Raji (cell line): ENCODE results near the gene GRHL1.

Experiments used
- POLR2A ChIP-seq: IDR thresholded peaks from 2 replicates; pipeline ENCODE4 v1.6.1; 2011; ENCODE audit warnings: low read depth, low read length, control low read depth; ENCODE audit not compliant: insufficient read depth

Gene GRHL1

GRCh38 chr2:10019174-10019573 is 67.7 kb downstream of the GRHL1 start:
- TF ChIP-seq POLR2A, result no peak

- no peak for TF ChIP-seq POLR2A
These were observed 68.3 kb downstream of the GRHL1 start for GRCh38 chr2:10019602-10020400.

- TF ChIP-seq POLR2A, result no peak
These were observed 70.5 kb downstream of the GRHL1 start for GRCh38 chr2:10022041-10022421.

GRCh38 chr2:10022445-10022844 is 71.0 kb downstream of the GRHL1 start:
- no peak for TF ChIP-seq POLR2A

GRCh38 chr2:10022966-10023662 is 71.6 kb downstream of the GRHL1 start:
- TF ChIP-seq POLR2A, result no peak

GRCh38 chr2:10026940-10027569 is 75.6 kb downstream of the GRHL1 start:
- no peak for TF ChIP-seq POLR2A

- TF ChIP-seq POLR2A, result no peak
These were observed 76.3 kb downstream of the GRHL1 start for GRCh38 chr2:10027660-10028330.

GRCh38 chr2:10028407-10028987 is 77.0 kb downstream of the GRHL1 start:
- TF ChIP-seq POLR2A, result no peak

GRCh38 chr2:10028988-10029874 is 77.7 kb downstream of the GRHL1 start:
- no peak for TF ChIP-seq POLR2A

GRCh38 chr2:10029875-10030223 is 78.4 kb downstream of the GRHL1 start:
- TF ChIP-seq POLR2A, result no peak

- no peak for TF ChIP-seq POLR2A
These were observed 78.8 kb downstream of the GRHL1 start for GRCh38 chr2:10030311-10030736.

GRCh38 chr2:10031886-10032745 is 80.6 kb downstream of the GRHL1 start:
- no peak for TF ChIP-seq POLR2A

GRCh38 chr2:10032746-10033105 is 81.2 kb downstream of the GRHL1 start:
- TF ChIP-seq POLR2A, result no peak
